ENCODE results near the gene MYBBP1A. TPM values are rescaled to one million over a fixed set of nuclear protein-coding genes. Genes with fewer than 3 reads are reported as not detected.

The MYBBP1A gene
- total RNA-seq, 1 donor from 2014 or later: 47.9 TPM

GRCh38 chr17:4551141-4551540 is 4.0 kb downstream of the MYBBP1A start:
- peaks cover 23% of the 10 kb centered on the region for H3K4me1 Mint-ChIP-seq (ENCODE audit: unreplicated experiment)
- H3K9me3 Mint-ChIP-seq (ENCODE audit: unreplicated experiment): no peaks in the 10 kb centered on the region
- no peak overlapping the region for H3K27ac Mint-ChIP-seq (ENCODE audit: unreplicated experiment)
- no peak for DNase-seq (ENCODE audit: extremely low spot score, unreplicated experiment)
- peaks cover 24% of the 10 kb centered on the region for H3K36me3 Mint-ChIP-seq (ENCODE audit: unreplicated experiment)
- no peaks in the 10 kb centered on the region for H3K27me3 Mint-ChIP-seq (ENCODE audit: unreplicated experiment)
- no peak overlapping the region for H3K4me3 Mint-ChIP-seq (ENCODE audit: unreplicated experiment)
- no peak for TF ChIP-seq CTCF (IDR thresholded peaks at IDR 0.05)

GRCh38 chr17:4550534-4551039 is 4.6 kb downstream of the MYBBP1A start:
- DNase-seq (ENCODE audit: extremely low spot score, unreplicated experiment): no peak
- H3K27ac Mint-ChIP-seq (ENCODE audit: unreplicated experiment): no peak overlapping the region
- peaks cover 17% of the 10 kb centered on the region for H3K4me1 Mint-ChIP-seq (ENCODE audit: unreplicated experiment)
- H3K36me3 Mint-ChIP-seq (ENCODE audit: unreplicated experiment): peaks cover 24% of the 10 kb centered on the region
- no peaks in the 10 kb centered on the region for H3K9me3 Mint-ChIP-seq (ENCODE audit: unreplicated experiment)
- H3K27me3 Mint-ChIP-seq (ENCODE audit: unreplicated experiment): no peaks in the 10 kb centered on the region
- TF ChIP-seq CTCF (IDR thresholded peaks at IDR 0.05): no peak
- no peak overlapping the region for H3K4me3 Mint-ChIP-seq (ENCODE audit: unreplicated experiment)

GRCh38 chr17:4549781-4550533 is 5.2 kb downstream of the MYBBP1A start:
- Mint-ChIP-seq H3K4me1 (ENCODE audit: unreplicated experiment) (peaks cover 13% of the 10 kb centered on the region), H3K4me3 (ENCODE audit: unreplicated experiment) (no peak overlapping the region), H3K27ac (ENCODE audit: unreplicated experiment) (no peak overlapping the region), H3K27me3 (ENCODE audit: unreplicated experiment) (no peaks in the 10 kb centered on the region), H3K9me3 (ENCODE audit: unreplicated experiment) (no peaks in the 10 kb centered on the region), H3K36me3 (ENCODE audit: unreplicated experiment) (peaks cover 24% of the 10 kb centered on the region)
- no peak for DNase-seq (ENCODE audit: extremely low spot score, unreplicated experiment)
- TF ChIP-seq CTCF (IDR thresholded peaks at IDR 0.05): no peak

- Mint-ChIP-seq H3K27me3 (ENCODE audit: unreplicated experiment) (no peaks in the 10 kb centered on the region), H3K9me3 (ENCODE audit: unreplicated experiment) (no peaks in the 10 kb centered on the region), H3K4me3 (ENCODE audit: unreplicated experiment) (no peak overlapping the region), H3K36me3 (ENCODE audit: unreplicated experiment) (peaks cover 24% of the 10 kb centered on the region), H3K4me1 (ENCODE audit: unreplicated experiment) (peaks cover 4% of the 10 kb centered on the region), H3K27ac (ENCODE audit: unreplicated experiment) (no peak overlapping the region)
- DNase-seq (ENCODE audit: extremely low spot score, unreplicated experiment): no peak
- TF ChIP-seq CTCF (IDR thresholded peaks at IDR 0.05): no peak
Observed at GRCh38 chr17:4548721-4549531, 6.3 kb downstream of the MYBBP1A start.

GRCh38 chr17:4548061-4548461 is 7.1 kb downstream of the MYBBP1A start:
- Mint-ChIP-seq H3K36me3 (ENCODE audit: unreplicated experiment) (peaks cover 20% of the 10 kb centered on the region), H3K27ac (ENCODE audit: unreplicated experiment) (no peak overlapping the region), H3K27me3 (ENCODE audit: unreplicated experiment) (no peaks in the 10 kb centered on the region), H3K4me3 (ENCODE audit: unreplicated experiment) (no peak overlapping the region), H3K9me3 (ENCODE audit: unreplicated experiment) (no peaks in the 10 kb centered on the region), H3K4me1 (ENCODE audit: unreplicated experiment) (no peaks in the 10 kb centered on the region)
- no peak for TF ChIP-seq CTCF (IDR thresholded peaks at IDR 0.05)
- DNase-seq (ENCODE audit: extremely low spot score, unreplicated experiment): peak; percentile 83
